Activated CD8-positive, alpha-beta memory T cell treated with anti-CD3 and anti-CD28 coated beads for 36 hours (primary cell): ENCODE data around the gene CCDC74A. TPM values are rescaled to one million over a fixed set of nuclear protein-coding genes. Genes with fewer than 3 reads are reported as not detected.
"Not testable (repeated sequence)": the region's sequence is repeated elsewhere in the genome, so short reads cannot be mapped to it uniquely, and the experiment has no call there.

Source experiments
- CTCF ChIA-PET: fragments of 350-600 bp; sonication (Branson Sonifier 250); formaldehyde crosslinking; loops from one replicate; lab custom pipeline; 2021; ENCODE audit warnings: antibody characterized with exemption; lab: Charles Lee
- POLR2A ChIA-PET: fragments of 350-600 bp; sonication (Branson Sonifier 250); formaldehyde crosslinking; loops from one replicate; lab custom pipeline; 2021; ENCODE audit warnings: antibody characterized with exemption; lab: Charles Lee
- total RNA-seq, 2 experiments: library from RNA; stranded (reverse); gene quantifications; one replicate each; pipeline ENCODE4 v1.2.3, GENCODE V29; 2021

CCDC74A gene
- total RNA-seq, 2 experiments from 2014 or later: 5.2 to 5.7 TPM

GRCh38 chr2:131493199-131493968 lies 34.3 kb upstream of the CCDC74A start:
- ChIA-PET CTCF (interaction anchor here (0.8 to 1.8 kb wide), 5 partner anchors 10 to 197 kb away, joined by 3 to 11 read pairs (median 6); no protein-coding TSS in a partner anchor), POLR2A (interaction anchor here (0.6 to 1.5 kb wide), 4 partner anchors 35 to 339 kb away, joined by 3 to 4 read pairs (median 4); no protein-coding TSS in a partner anchor)

- CTCF ChIA-PET, POLR2A ChIA-PET: not testable (repeated sequence)
These were observed 32.2 kb upstream of the CCDC74A start for GRCh38 chr2:131495506-131495905.

- POLR2A ChIA-PET, CTCF ChIA-PET: not testable (repeated sequence)
These were observed 29.2 kb upstream of the CCDC74A start for GRCh38 chr2:131498321-131498973.

- CTCF ChIA-PET: interaction anchor here (1.6 kb wide), 1 partner anchor 11 kb away, joined by 6 read pairs; the partner anchor contains the start of gene MZT2A
- POLR2A ChIA-PET: not testable (repeated sequence)
These were observed 24.1 kb upstream of the CCDC74A start for GRCh38 chr2:131503587-131503986.

- CTCF ChIA-PET: interaction anchor here (0.6 kb wide), 1 partner anchor 565 kb away, joined by 3 read pairs; no protein-coding TSS in a partner anchor
- POLR2A ChIA-PET: not testable (repeated sequence)
These were observed 23.5 kb upstream of the CCDC74A start for GRCh38 chr2:131504082-131504750.

- CTCF ChIA-PET: no interaction called here
- POLR2A ChIA-PET: no interaction called here
These were observed 18.1 kb upstream of the CCDC74A start for GRCh38 chr2:131509615-131510014.

GRCh38 chr2:131511291-131511968 lies 16.3 kb upstream of the CCDC74A start:
- POLR2A ChIA-PET, CTCF ChIA-PET: not testable (repeated sequence)

- POLR2A ChIA-PET, CTCF ChIA-PET: not testable (repeated sequence)
These were observed 15.5 kb upstream of the CCDC74A start for GRCh38 chr2:131511969-131512870.

- POLR2A ChIA-PET, CTCF ChIA-PET: not testable (repeated sequence)
These were observed 13.1 kb upstream of the CCDC74A start for GRCh38 chr2:131514408-131515166.

- CTCF ChIA-PET, POLR2A ChIA-PET: not testable (repeated sequence)
These were observed 12.5 kb upstream of the CCDC74A start for GRCh38 chr2:131515235-131515634.

- CTCF ChIA-PET: no interaction called here
- POLR2A ChIA-PET: no interaction called here
These were observed 11.7 kb upstream of the CCDC74A start for GRCh38 chr2:131516011-131516410.

- CTCF ChIA-PET, POLR2A ChIA-PET: not testable (repeated sequence)
These were observed 11.1 kb upstream of the CCDC74A start for GRCh38 chr2:131516621-131517020.

- CTCF ChIA-PET: no interaction called here
These were observed 10.4 kb upstream of the CCDC74A start for GRCh38 chr2:131517106-131517831.

GRCh38 chr2:131517856-131518255 lies 9.8 kb upstream of the CCDC74A start:
- POLR2A ChIA-PET, CTCF ChIA-PET: not testable (repeated sequence)

More at GRCh38 chr2:131517106-131517831, 10.4 kb upstream of the CCDC74A start:
- POLR2A ChIA-PET: no interaction called here

- POLR2A ChIA-PET, CTCF ChIA-PET: not testable (repeated sequence)
These were observed 9.2 kb upstream of the CCDC74A start for GRCh38 chr2:131518531-131518930.

- ChIA-PET CTCF (no interaction called here), POLR2A (no interaction called here)
These were observed 8.2 kb upstream of the CCDC74A start for GRCh38 chr2:131519466-131519865.

GRCh38 chr2:131519871-131520470 lies 7.7 kb upstream of the CCDC74A start:
- POLR2A ChIA-PET, CTCF ChIA-PET: not testable (repeated sequence)
